ENCODE measurements around the gene GDF7. TPM values are rescaled to one million over a fixed set of nuclear protein-coding genes. Genes with fewer than 3 reads are reported as not detected.

The GDF7 gene
- total and polyA plus RNA-seq, 2 of the 8 experiments (the other 6 are each of a cell fraction or from before 2014, with no cell fraction given), result 0.04 to 0.06 TPM

GRCh38 chr2:20662308-20662937 is 4.5 kb upstream of the GDF7 start:
- H3K4me1 ChIP-seq (replicated peaks in 1 of 4; ENCODE audit: control insufficient read depth in 3 of 4, insufficient read depth in 4 of 4, low read length in 3 of 4), result peaks cover 0 to 16% (median 5%) of the 10 kb centered on the region in 4 experiments; a peak in 6 of 7 replicates
- WGBS, 2 experiments (ENCODE audit: extremely low coverage in 1 of 2, insufficient coverage in 1 of 2, insufficient read length in 1 of 2, insufficient replicate concordance in 2 of 2, low coverage in 1 of 2, low lambda C conversion rate in 2 of 2, missing lambda C conversion rate in 1 of 2), result 74% methylated on average over 5 of the region's 5 CpGs; no CpG with 5 or more reads in 1 of the 2 experiments
- no peak overlapping the region for H2AFZ ChIP-seq (ENCODE audit: low read length)
- no peak overlapping the region for H2BK20ac ChIP-seq (ENCODE audit: low read length)
- DNase-seq (ENCODE audit: low read depth in 1 of 2, low spot score in 2 of 2) (no peak), FAIRE-seq (no peak)
- H2AK5ac ChIP-seq (ENCODE audit: low read depth, low read length), result no peak overlapping the region
- no peak overlapping the region for H3K14ac ChIP-seq (ENCODE audit: insufficient read length)
- no peak overlapping the region for H2BK12ac ChIP-seq (ENCODE audit: low read depth, low read length)
- peaks cover 45 to 57% (median 55%) of the 10 kb centered on the region in 4 experiments for H3K27me3 ChIP-seq (replicated peaks in 1 of 4; ENCODE audit: control insufficient read depth in 3 of 4, extremely low read depth in 1 of 4, insufficient read depth in 3 of 4, low read length in 3 of 4)
- H4K5ac ChIP-seq (ENCODE audit: insufficient read length, low read depth, low read length), result no peak overlapping the region
- no peaks in the 10 kb centered on the region for H3K79me1 ChIP-seq (ENCODE audit: low read depth, low read length)
- no peak overlapping the region for H4K91ac ChIP-seq (replicated peaks; ENCODE audit: insufficient read length, low read length)
- H3K4me3 ChIP-seq (ENCODE audit: extremely low read depth in 1 of 4, insufficient read depth in 2 of 4, low read depth in 3 of 4, low read length in 4 of 4), result no peak overlapping the region
- H4K20me1 ChIP-seq (replicated peaks in 1 of 2; ENCODE audit: control insufficient read depth in 1 of 2, insufficient read depth in 2 of 2, low read length in 2 of 2), result peaks cover 2 to 11% of the 10 kb centered on the region in 2 experiments
- no peaks in the 10 kb centered on the region for H3K79me2 ChIP-seq (ENCODE audit: control insufficient read depth in 1 of 2, insufficient read depth in 2 of 2, low read length in 2 of 2)
- H3K23me2 ChIP-seq (ENCODE audit: low read depth, low read length), result peaks cover 14% of the 10 kb centered on the region; the same call in 1 of the 2 replicates
- H3K4me2 ChIP-seq (ENCODE audit: insufficient read depth in 1 of 2, low read depth in 2 of 2, low read length in 2 of 2), result no peak overlapping the region; a peak in 1 of 4 replicates
- H3K23ac ChIP-seq (ENCODE audit: insufficient read length), result no peak overlapping the region
- H4K8ac ChIP-seq (ENCODE audit: extremely low read depth, insufficient read depth, low read length), result no peak overlapping the region
- H2BK5ac ChIP-seq (ENCODE audit: low read depth, low read length), result no peak overlapping the region
- CTCF ChIA-PET (ENCODE audit: partially characterized antibody), result interaction anchor here (0.6 to 8.9 kb wide), 40 partner anchors 8 to 787 kb away, joined by 3 to 266 read pairs (median 8); partner anchors contain the start of genes HS1BP3, LDAH and RHOB
- no peak overlapping the region for H2BK15ac ChIP-seq (ENCODE audit: low read length)
- H2BK120ac ChIP-seq (replicated peaks; ENCODE audit: low read depth, low read length), result no peak overlapping the region
- no peak overlapping the region for H3K18ac ChIP-seq (ENCODE audit: extremely low read depth, low read length)
- no peaks in the 10 kb centered on the region for H3K9me3 ChIP-seq (ENCODE audit: insufficient read depth in 2 of 2, low read depth in 1 of 2, low read length in 1 of 2)
- H3K56ac ChIP-seq (replicated peaks; ENCODE audit: insufficient read length, low read depth, low read length), result no peak overlapping the region
- H3K27ac ChIP-seq (ENCODE audit: low read depth, low read length), result no peak overlapping the region
- H3K9ac ChIP-seq (replicated peaks in 1 of 4; ENCODE audit: extremely low read depth in 1 of 4, low read depth in 3 of 4, low read length in 3 of 4), result no peak overlapping the region
- no peak overlapping the region for H3K4ac ChIP-seq (replicated peaks; ENCODE audit: insufficient read length, low read depth, low read length)
- POLR2A ChIA-PET (ENCODE audit: partially characterized antibody), result no interaction called here
- H3K36me3 ChIP-seq (ENCODE audit: control insufficient read depth in 2 of 4, insufficient read depth in 4 of 4, low read length in 3 of 4), result no peaks in the 10 kb centered on the region; a peak in 1 of 8 replicates
- TF ChIP-seq GABPA (IDR thresholded peaks at IDR 0.05; ENCODE audit: borderline replicate concordance, insufficient read depth, low read length) (no peak), TAF7 (optimal IDR thresholded peaks at IDR 0.05; ENCODE audit: borderline replicate concordance, low read depth, low read length) (no peak), ATF3 (IDR thresholded peaks at IDR 0.05; ENCODE audit: insufficient read depth, low read depth, low read length) (no peak), ZNF274 (IDR thresholded peaks at IDR 0.05; ENCODE audit: borderline replicate concordance, extremely low read depth, low read length) (no peak), POLR2AphosphoS5 (IDR thresholded peaks at IDR 0.05; ENCODE audit: low read depth, low read length) (no peak), POU5F1 (IDR thresholded peaks at IDR 0.05; ENCODE audit: low read depth, low read length) (no peak), CTBP2 (IDR thresholded peaks at IDR 0.05; ENCODE audit: borderline replicate concordance, insufficient read depth, insufficient read length, low read length) (no peak)
- TF ChIP-seq, protein P1, sequence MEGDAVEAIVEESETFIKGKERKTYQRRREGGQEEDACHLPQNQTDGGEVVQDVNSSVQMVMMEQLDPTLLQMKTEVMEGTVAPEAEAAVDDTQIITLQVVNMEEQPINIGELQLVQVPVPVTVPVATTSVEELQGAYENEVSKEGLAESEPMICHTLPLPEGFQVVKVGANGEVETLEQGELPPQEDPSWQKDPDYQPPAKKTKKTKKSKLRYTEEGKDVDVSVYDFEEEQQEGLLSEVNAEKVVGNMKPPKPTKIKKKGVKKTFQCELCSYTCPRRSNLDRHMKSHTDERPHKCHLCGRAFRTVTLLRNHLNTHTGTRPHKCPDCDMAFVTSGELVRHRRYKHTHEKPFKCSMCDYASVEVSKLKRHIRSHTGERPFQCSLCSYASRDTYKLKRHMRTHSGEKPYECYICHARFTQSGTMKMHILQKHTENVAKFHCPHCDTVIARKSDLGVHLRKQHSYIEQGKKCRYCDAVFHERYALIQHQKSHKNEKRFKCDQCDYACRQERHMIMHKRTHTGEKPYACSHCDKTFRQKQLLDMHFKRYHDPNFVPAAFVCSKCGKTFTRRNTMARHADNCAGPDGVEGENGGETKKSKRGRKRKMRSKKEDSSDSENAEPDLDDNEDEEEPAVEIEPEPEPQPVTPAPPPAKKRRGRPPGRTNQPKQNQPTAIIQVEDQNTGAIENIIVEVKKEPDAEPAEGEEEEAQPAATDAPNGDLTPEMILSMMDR (IDR thresholded peaks at IDR 0.05; ENCODE audit: control extremely low read depth in 1 of 3, insufficient read depth in 1 of 3, low read depth in 1 of 3, low read length in 3 of 3), result no peak

Measured in H1 (cell line).